ENCODE measurements around the gene RLBP1.

Gene RLBP1

DNA sequence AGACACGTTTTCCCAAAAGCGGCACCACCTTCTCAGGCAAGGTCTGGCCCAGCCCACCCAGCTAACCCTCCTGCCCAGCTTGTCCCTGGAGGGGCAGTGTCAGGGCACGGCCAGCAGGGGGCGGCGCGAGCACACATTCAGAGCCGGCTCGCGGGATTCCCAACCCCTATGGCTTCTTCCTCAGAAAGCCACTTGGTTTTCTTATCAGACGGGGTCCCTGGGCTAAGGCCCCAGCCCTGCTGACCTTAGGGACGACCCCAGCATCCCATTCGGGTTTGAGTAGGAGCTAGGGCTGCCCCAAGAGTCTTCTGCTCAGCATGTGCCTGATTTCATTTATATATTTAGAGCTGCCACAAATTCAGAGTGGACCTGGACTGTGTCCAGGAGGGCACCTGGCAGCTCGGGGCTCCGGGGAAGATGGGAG, 14.5 kb downstream of the RLBP1 start (continued):
- TF ChIP-seq, protein P1, sequence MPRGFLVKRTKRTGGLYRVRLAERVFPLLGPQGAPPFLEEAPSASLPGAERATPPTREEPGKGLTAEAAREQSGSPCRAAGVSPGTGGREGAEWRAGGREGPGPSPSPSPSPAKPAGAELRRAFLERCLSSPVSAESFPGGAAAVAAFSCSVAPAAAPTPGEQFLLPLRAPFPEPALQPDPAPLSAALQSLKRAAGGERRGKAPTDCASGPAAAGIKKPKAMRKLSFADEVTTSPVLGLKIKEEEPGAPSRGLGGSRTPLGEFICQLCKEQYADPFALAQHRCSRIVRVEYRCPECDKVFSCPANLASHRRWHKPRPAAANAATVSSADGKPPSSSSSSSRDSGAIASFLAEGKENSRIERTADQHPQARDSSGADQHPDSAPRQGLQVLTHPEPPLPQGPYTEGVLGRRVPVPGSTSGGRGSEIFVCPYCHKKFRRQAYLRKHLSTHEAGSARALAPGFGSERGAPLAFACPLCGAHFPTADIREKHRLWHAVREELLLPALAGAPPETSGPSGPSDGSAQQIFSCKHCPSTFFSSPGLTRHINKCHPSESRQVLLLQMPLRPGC (tag by site-specific recombination; IDR thresholded peaks at IDR 0.05) = no peak
- TF ChIP-seq, protein P2, sequence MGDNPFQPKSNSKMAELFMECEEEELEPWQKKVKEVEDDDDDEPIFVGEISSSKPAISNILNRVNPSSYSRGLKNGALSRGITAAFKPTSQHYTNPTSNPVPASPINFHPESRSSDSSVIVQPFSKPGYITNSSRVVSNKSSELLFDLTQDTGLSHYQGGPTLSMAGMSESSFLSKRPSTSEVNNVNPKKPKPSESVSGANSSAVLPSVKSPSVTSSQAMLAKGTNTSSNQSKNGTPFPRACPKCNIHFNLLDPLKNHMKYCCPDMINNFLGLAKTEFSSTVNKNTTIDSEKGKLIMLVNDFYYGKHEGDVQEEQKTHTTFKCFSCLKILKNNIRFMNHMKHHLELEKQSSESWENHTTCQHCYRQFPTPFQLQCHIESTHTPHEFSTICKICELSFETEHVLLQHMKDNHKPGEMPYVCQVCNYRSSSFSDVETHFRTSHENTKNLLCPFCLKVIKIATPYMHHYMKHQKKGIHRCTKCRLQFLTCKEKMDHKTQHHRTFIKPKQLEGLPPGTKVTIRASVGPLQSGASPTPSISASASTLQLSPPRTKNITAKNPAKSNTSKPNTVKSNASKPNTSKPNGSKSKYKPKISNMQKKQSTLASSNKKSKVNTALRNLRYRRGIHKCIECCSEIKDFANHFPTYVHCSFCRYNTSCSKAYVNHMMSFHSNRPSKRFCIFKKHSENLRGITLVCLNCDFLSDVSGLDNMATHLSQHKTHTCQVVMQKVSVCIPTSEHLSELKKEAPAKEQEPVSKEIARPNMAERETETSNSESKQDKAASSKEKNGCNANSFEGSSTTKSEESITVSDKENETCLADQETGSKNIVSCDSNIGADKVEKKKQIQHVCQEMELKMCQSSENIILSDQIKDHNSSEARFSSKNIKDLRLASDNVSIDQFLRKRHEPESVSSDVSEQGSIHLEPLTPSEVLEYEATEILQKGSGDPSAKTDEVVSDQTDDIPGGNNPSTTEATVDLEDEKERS (tag by site-specific recombination; IDR thresholded peaks at IDR 0.05) = no peak
- TF ChIP-seq ZBTB48 (tag by site-specific recombination; IDR thresholded peaks at IDR 0.05) (peak; percentile 68; the same call in 1 of the 2 replicates), ZNF248 (tag by site-specific recombination; IDR thresholded peaks at IDR 0.05) (no peak), KLF7 (tag by site-specific recombination; IDR thresholded peaks at IDR 0.05; ENCODE audit: borderline replicate concordance) (no peak), ZNF157 (tag by site-specific recombination; IDR thresholded peaks at IDR 0.05) (no peak), IKZF3 (tag by site-specific recombination; IDR thresholded peaks at IDR 0.05) (peak; percentile 53; the same call in 1 of the 2 replicates), ZNF202 (tag by site-specific recombination; IDR thresholded peaks at IDR 0.05; ENCODE audit: borderline replicate concordance) (no peak), ZBTB8A (tag by site-specific recombination; IDR thresholded peaks at IDR 0.05) (no peak), KLF16 (tag by site-specific recombination; IDR thresholded peaks at IDR 0.05) (no peak), ZNF335 (tag by site-specific recombination; conservative IDR thresholded peaks at IDR 0.05) (peak; percentile 72), ZNF544 (tag by site-specific recombination; IDR thresholded peaks at IDR 0.05) (no peak), ZNF777 (tag by site-specific recombination; IDR thresholded peaks at IDR 0.05; ENCODE audit: borderline replicate concordance) (no peak), ZSCAN23 (tag by site-specific recombination; IDR thresholded peaks at IDR 0.05) (no peak), ZNF350 (tag by site-specific recombination; IDR thresholded peaks at IDR 0.05) (no peak), ZNF473 (tag by site-specific recombination; IDR thresholded peaks at IDR 0.05) (no peak), SP3 (tag by site-specific recombination; IDR thresholded peaks at IDR 0.05) (no peak), ZNF530 (tag by site-specific recombination; IDR thresholded peaks at IDR 0.05; ENCODE audit: low read depth) (no peak), ZNF514 (tag by site-specific recombination; IDR thresholded peaks at IDR 0.05) (no peak), ZNF2 (tag by site-specific recombination; IDR thresholded peaks at IDR 0.05) (peak; percentile 41; the same call in 1 of the 2 replicates), ZNF501 (tag by site-specific recombination; IDR thresholded peaks at IDR 0.05) (no peak), ZNF529 (tag by site-specific recombination; IDR thresholded peaks at IDR 0.05; ENCODE audit: insufficient replicate concordance) (no peak), ZSCAN30 (tag by site-specific recombination; IDR thresholded peaks at IDR 0.05) (0 out of 2 replicates have a peak, but pooled peaks have one; percentile 32), ZNF146 (tag by site-specific recombination; IDR thresholded peaks at IDR 0.05) (no peak), ZNF175 (tag by site-specific recombination; IDR thresholded peaks at IDR 0.05) (no peak), ZNF623 (tag by site-specific recombination; IDR thresholded peaks at IDR 0.05) (no peak), WT1 (tag by site-specific recombination; IDR thresholded peaks at IDR 0.05) (no peak)
- TF ChIP-seq, protein P3, sequence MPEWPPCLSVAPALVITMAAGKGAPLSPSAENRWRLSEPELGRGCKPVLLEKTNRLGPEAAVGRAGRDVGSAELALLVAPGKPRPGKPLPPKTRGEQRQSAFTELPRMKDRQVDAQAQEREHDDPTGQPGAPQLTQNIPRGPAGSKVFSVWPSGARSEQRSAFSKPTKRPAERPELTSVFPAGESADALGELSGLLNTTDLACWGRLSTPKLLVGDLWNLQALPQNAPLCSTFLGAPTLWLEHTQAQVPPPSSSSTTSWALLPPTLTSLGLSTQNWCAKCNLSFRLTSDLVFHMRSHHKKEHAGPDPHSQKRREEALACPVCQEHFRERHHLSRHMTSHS (tag by site-specific recombination; IDR thresholded peaks at IDR 0.05) = no peak
- TF ChIP-seq, protein P4, sequence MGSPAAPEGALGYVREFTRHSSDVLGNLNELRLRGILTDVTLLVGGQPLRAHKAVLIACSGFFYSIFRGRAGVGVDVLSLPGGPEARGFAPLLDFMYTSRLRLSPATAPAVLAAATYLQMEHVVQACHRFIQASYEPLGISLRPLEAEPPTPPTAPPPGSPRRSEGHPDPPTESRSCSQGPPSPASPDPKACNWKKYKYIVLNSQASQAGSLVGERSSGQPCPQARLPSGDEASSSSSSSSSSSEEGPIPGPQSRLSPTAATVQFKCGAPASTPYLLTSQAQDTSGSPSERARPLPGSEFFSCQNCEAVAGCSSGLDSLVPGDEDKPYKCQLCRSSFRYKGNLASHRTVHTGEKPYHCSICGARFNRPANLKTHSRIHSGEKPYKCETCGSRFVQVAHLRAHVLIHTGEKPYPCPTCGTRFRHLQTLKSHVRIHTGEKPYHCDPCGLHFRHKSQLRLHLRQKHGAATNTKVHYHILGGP (tag by site-specific recombination; IDR thresholded peaks at IDR 0.05) = no peak
- TF ChIP-seq, protein P5, sequence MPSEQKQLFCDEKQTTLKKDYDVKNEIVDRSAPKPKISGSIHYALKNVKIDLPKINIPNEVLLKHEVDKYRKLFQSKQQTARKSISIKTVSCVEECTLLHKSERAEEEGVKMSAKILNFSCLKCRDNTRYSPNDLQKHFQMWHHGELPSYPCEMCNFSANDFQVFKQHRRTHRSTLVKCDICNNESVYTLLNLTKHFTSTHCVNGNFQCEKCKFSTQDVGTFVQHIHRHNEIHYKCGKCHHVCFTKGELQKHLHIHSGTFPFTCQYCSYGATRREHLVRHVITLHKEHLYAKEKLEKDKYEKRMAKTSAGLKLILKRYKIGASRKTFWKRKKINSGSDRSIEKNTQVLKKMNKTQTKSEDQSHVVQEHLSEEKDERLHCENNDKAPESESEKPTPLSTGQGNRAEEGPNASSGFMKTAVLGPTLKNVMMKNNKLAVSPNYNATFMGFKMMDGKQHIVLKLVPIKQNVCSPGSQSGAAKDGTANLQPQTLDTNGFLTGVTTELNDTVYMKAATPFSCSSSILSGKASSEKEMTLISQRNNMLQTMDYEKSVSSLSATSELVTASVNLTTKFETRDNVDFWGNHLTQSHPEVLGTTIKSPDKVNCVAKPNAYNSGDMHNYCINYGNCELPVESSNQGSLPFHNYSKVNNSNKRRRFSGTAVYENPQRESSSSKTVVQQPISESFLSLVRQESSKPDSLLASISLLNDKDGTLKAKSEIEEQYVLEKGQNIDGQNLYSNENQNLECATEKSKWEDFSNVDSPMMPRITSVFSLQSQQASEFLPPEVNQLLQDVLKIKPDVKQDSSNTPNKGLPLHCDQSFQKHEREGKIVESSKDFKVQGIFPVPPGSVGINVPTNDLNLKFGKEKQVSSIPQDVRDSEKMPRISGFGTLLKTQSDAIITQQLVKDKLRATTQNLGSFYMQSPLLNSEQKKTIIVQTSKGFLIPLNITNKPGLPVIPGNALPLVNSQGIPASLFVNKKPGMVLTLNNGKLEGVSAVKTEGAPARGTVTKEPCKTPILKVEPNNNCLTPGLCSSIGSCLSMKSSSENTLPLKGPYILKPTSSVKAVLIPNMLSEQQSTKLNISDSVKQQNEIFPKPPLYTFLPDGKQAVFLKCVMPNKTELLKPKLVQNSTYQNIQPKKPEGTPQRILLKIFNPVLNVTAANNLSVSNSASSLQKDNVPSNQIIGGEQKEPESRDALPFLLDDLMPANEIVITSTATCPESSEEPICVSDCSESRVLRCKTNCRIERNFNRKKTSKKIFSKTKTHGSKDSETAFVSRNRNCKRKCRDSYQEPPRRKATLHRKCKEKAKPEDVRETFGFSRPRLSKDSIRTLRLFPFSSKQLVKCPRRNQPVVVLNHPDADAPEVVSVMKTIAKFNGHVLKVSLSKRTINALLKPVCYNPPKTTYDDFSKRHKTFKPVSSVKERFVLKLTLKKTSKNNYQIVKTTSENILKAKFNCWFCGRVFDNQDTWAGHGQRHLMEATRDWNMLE (tag by site-specific recombination; conservative IDR thresholded peaks at IDR 0.05; ENCODE audit: low read depth) = no peak

All from HEK293 (cell line).